Hippocampal formation (tissue), 2 donors: ENCODE results near the gene KLHL35.
"Not testable (repeated sequence)": the region's sequence is repeated elsewhere in the genome, so short reads cannot be mapped to it uniquely, and the experiment has no call there.

Experiments used
- DNase-seq, 2 donors: peaks; one replicate each; lab custom pipeline; 2025; lab: John Stamatoyannopoulos, UW

KLHL35 gene

GRCh38 chr11:75423721-75424120, 9.3 kb downstream of the KLHL35 start:
- no peak for DNase-seq

DNA sequence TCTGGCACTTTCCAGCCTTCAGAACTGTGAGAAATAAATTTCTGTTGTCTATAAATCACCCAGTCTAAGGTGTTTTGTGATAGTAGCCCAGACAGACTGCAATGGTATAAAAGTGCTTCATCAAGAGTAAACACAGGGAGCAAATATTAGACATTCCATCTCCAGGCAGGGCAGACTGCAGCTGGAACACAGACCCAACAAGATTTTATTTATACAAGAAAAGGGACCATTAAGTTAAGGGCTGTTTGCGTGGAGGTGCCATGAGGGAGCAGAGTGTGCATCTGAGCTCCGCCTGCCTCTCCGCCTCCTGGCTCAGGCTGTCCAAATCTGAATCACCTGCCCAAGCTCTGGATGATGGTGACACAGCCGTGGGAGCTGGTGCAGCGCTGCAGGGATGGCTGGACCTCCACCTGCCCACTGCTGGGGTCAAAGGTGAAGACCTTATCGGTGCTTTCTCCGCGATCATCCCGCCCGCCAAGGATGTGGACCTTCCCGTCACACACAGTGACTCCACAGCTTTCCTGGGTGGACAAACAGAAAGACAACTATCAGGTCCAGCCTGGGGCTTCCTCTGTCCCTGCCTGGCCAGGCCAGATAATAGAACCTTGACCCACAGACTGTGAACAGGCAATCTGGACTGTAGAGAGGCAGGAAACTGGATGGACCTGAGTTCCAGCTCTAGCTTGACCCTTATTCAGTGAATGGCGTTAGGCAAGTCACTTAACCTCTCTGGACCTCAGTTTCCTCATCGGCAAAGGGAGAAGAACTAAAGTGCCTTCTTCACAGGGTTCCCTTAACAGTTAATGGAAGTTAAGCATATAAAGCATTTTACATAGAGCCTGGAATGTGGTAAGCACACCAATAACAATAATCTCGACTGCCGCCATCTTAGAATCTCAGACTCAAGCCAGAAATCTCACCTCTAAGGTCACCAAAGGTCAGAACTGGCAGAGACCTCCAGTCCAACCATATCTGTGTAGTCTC, 10.5 kb downstream of the KLHL35 start:
- DNase-seq, result no peak

- DNase-seq, result no peak
Observed at GRCh38 chr11:75421902-75422247, 11.1 kb downstream of the KLHL35 start.

- peak; percentile 38 to 40 for DNase-seq
Observed at GRCh38 chr11:75421035-75421602, 11.9 kb downstream of the KLHL35 start.

DNA sequence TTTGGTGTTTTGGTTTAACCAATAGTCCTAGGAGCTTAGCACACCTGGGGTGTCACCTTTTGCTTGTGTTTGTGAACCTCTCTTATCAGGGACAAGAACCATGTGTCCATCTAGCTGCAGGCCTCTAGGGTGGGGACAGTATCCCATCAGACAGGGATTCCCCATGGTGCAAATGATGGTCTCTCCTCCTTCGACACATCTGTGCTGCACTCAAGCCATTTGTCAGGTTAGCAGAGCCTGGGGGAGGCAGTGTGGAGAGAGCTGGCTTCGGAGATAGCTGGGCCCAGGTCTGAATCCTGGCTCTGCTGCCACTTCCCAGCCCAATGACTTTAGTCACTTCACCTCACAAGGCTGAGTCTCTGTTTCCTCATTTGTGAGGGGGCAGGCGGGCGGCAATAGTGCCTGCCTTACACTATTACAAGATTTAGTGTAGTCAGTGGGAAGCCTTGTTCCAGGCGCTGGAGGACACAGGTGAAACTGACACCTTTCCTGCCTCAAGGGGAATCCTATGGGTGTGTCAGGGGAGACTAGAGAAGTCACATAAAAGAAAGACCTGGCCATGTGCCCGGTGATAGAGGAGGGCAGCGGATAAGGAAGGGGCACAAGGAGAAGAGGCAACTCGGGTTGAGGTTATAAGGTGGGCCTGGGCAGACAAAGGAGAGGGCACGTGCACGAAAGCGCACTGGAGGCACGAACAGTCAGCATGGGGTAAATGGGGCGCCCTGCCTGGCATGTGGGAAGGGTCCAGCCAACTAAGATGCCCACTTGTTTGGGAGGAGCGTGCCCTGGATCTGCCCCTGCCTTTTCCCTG, 12.6 kb downstream of the KLHL35 start:
- no peak for DNase-seq

DNA sequence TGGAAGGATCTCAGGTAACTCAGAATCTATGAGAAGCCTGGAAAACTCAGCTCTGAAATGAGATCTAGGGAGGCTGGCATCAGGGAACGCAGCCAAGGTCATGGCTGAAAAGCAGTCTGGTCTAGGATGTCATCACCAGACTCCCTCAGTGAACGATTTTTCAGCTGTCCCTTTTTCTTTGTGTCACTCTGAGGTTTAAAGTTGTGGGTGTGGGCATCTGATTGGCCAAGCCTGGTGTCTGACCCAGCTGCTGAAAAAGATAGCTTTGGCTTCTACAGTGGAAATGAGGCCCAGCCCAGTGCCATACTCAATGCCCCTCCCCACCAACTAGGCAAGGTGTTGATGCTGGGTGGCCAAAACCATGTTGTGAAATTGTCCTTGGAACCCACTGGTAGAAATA, 19.1 kb downstream of the KLHL35 start:
- DNase-seq, result no peak

DNA sequence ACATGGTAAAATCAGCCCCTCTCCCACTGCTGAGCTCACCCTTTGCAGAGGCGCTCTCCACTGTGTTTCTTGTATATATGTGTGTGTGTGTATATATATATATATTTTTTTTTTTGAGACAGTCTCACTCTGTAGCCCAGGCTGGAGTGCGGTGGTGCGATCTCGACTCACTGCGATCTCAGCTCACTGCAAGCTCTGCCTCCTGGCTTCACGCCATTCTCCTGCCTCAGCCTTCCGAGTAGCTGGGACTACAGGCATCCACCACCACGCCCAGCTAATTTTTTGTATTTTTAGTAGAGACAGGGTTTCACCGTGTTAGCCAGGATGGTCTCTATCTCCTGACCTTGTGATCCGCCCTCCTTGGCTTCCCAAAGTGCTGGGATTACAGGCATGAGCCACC, 19.9 kb downstream of the KLHL35 start:
- DNase-seq, result not testable (repeated sequence)

DNA sequence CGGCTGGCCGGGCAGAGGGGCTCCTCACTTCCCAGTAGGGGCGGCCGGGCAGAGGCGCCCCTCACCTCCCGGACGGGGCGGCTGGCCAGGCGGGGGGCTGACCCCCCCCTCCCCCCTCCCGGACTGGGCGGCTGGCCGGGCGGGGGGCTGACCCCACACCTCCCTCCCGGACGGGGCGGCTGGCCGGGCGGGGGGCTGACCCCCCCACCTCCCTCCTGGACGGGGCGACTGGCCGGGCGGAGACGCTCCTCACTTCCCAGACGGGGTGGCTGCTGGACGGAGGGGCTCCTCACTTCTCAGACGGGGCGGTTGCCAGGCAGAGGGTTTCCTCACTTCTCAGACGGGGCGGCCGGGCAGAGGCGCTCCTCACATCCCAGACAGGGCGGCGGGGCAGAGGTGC, 23.0 kb downstream of the KLHL35 start:
- DNase-seq, result not testable (repeated sequence)

- no peak for DNase-seq
Observed at GRCh38 chr11:75408957-75409219, 24.1 kb downstream of the KLHL35 start.

- peak in 1 of 2 donors; percentile 20 for DNase-seq
Observed at GRCh38 chr11:75406338-75406777, 26.6 kb downstream of the KLHL35 start.

DNA sequence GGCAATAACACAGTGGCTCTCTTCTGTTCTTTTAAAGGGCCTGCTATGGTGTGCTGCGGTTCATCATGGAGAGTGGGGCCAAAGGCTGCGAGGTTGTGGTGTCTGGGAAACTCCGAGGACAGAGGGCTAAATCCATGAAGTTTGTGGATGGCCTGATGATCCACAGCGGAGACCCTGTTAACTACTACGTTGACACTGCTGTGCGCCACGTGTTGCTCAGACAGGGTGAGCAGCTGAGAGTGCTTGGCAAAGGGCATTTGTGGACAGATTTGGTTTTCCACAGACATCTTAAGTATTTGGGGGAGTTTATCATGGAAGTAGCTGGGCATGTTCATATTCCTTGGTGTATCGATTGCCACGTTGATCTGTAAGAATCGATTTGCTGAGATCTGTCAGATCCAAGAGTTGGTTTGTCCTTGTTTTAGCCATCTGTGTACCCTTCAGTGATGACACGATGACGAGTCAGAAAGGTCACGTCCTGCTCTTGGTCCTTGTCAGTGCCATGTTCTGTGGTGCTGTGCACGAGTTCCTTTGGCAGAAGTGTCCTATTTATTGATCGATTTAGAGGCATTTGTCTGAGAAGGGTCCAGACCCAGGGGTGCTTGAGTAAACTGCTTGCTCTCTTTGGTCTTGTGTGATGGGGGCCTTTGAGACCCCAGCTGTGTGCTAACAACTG, 28.9 kb downstream of the KLHL35 start:
- DNase-seq, result no peak

DNA sequence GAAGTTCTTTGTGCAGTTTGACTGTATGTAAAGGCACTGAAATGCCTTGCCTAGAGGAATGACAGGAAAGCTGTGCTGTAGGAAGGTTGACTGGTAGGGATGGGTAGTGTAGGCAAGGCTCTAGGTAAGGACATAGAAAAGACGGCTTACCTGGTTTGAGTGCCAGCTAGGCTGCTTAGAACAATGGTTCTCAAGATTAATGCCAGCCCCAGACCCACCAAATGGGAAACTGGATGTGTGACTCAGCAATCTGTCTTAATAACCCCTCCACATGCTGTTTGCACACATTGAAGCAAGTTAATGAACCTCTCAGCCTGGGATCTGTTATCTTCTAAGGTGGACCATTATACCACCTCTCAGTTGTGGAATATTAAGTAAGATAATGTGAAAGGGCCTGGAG, 30.0 kb downstream of the KLHL35 start:
- no peak for DNase-seq

DNA sequence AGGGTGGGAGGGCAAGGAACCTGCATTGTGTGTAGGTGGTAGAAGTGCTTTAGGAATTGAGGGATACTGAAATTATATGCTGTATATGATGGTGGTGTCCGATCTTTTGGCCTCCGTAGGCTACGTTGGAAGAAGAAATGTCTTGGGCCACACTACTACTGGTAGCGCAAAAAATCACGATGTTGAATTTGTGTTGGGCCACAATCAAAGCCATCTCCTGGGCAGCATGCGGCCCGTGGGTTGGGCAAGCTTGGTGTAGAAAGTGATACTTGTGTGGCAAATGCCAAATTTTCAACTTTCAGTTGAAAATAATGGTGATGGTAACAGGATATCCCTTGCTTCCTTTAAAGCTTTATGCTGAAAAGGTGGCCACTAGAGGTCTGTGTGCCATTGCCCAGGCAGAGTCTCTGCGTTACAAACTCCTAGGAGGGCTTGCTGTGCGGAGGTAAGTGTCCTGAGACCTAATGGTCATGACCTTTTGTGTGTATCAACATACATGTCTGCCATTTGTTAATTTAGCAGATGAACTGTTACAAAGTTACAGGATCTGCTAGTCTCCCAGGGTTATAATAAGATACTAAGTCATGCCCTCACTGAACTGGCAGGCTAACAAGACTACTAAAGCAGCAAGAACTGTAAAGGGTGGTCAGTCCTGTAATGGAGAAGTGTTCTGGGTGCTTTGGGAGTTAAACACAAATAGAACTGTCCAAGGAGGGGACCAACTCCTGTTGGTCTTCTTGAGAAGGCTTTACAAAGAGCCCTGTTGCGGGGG, 30.8 kb downstream of the KLHL35 start:
- DNase-seq, result no peak

GRCh38 chr11:75400146-75400865, 32.7 kb downstream of the KLHL35 start:
- DNase-seq, result no peak

DNA sequence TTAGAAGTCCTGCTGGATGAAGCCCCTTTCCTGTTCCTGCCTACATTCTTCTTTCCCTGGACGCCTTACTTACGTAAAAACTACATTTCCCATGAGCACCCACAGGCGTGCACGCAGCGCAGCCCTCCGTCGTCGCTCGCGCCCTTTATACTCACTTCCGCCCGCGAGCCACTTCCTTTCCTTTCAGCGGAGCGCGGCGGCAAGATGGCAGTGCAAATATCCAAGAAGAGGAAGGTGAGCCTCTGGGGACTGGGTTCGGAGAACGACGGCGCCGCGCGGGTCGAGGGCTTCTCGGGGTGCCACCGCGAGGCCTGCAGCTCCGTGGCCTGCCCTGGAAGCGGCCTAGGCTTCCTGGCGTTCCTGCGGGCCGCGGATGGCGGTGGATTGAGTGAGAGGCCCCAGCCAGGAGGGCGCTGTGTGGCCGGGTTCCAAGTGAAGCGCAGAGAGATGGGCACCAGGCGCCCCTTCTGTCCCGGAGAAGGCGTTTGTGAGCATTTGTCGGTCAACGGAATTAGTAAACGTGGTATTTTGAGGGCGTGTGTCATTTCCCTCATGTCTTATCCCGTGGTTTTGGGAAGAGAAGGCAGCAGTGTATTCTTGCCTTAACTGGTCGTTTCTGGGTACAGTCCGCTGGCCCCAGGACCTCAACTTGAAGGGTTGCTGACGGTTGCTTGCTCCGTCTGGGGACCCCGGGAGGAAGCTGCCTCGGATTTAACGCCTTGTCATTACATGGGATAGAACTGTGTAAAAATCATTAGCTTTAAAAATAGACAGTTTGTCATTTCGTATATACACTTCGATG, 33.5 kb downstream of the KLHL35 start, which contains the start of gene RPS3:
Gene RPS3 (plus strand): TSS at position 175 of the 802 bp plus-strand sequence. CDS start 30 bp downstream, at position 205.
- DNase-seq, result peak; percentile 85 to 89

DNA sequence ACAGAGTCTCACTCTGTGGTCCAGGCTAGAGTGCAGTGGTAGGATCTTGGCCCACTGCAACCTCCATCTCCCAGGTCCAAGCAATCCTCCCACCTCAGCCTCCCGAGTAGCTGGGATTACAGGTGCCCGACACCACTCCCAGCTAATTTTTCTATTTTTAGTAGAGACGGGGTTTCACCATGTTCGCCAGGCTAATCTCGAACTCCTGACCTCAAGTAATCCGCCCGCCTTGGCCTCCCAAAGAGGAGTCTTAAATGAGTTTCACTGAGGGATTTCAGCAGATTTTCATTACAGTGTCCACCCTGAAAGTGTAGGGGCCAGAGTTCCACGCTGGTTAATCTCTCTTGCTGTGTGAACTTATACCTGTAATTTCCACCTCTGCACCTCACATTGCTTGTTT, 34.1 kb downstream of the KLHL35 start:
- DNase-seq, result no peak

- DNase-seq, result no peak
Observed at GRCh38 chr11:75394085-75394840, 38.7 kb downstream of the KLHL35 start.

- DNase-seq, result no peak
Observed at GRCh38 chr11:75389925-75390324, 43.1 kb downstream of the KLHL35 start.

DNA sequence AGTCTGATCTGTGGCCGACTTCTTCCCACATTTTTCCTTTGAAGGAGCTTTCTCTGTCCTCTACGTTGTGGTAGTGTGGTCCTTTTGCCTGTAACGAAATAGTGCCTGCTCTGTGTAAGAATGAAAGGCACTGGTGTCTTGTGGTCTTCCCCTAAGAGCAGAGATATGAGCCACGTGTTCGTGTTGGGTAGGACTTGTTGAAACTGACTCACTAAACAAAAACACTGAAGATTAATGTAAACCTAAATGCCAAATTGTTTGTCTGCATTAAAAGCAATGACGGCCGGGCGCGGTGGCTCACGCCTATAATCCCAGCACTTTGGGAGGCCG, 43.8 kb downstream of the KLHL35 start:
- no peak for DNase-seq
